Uterus (tissue), 2 donors: Measurements from ENCODE around the gene SLC50A1.

Experiments
- POLR2A ChIP-seq, 2 donors: fragments of 450-650 bp; IDR thresholded peaks; one replicate each; pipeline ENCODE4 v1.6.1; 2016; ENCODE audit warnings: antibody characterized with exemption in 2 of 2, mild to moderate bottlenecking in 1 of 2, moderate library complexity in 1 of 2
- TF ChIP-seq, protein P1 (sequence below), 4 experiments: fragments of 200-600 bp in 2 of 4; fragments of 450-650 bp in 2 of 4; sonication (generic) in 2 of 4; IDR thresholded peaks; one replicate each; pipeline ENCODE4 v1.5.1; 2016 to 2019; ENCODE audit warnings: antibody characterized with exemption in 4 of 4, mild to moderate bottlenecking in 2 of 4, moderate library complexity in 1 of 4

DNA sequence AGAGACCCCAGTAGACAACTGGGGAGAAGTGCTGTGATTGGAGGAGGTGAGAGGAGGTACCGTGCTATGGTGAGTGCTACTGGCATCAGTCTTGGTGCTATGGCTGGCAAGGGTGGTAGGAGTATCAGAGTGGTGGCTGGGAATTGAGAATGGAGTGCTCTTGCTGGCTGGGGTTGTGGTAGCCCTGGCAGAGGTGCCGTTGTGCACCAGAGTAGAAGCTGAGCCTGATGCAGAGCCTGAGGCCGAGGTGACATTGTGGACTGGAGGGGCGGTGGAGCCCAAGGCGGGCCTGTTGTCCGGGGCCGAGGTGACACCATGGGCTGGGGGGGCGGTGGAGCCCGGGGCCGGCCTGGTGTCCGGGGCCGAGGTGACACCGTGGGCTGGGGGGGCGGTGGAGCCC is 52.6 kb downstream of the SLC50A1 start:
- TF ChIP-seq, protein P1, sequence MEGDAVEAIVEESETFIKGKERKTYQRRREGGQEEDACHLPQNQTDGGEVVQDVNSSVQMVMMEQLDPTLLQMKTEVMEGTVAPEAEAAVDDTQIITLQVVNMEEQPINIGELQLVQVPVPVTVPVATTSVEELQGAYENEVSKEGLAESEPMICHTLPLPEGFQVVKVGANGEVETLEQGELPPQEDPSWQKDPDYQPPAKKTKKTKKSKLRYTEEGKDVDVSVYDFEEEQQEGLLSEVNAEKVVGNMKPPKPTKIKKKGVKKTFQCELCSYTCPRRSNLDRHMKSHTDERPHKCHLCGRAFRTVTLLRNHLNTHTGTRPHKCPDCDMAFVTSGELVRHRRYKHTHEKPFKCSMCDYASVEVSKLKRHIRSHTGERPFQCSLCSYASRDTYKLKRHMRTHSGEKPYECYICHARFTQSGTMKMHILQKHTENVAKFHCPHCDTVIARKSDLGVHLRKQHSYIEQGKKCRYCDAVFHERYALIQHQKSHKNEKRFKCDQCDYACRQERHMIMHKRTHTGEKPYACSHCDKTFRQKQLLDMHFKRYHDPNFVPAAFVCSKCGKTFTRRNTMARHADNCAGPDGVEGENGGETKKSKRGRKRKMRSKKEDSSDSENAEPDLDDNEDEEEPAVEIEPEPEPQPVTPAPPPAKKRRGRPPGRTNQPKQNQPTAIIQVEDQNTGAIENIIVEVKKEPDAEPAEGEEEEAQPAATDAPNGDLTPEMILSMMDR (IDR thresholded peaks at IDR 0.05): no peak
- no peak for TF ChIP-seq POLR2A (IDR thresholded peaks at IDR 0.05)
